ENCODE data around the gene IGF2BP2.

DNA sequence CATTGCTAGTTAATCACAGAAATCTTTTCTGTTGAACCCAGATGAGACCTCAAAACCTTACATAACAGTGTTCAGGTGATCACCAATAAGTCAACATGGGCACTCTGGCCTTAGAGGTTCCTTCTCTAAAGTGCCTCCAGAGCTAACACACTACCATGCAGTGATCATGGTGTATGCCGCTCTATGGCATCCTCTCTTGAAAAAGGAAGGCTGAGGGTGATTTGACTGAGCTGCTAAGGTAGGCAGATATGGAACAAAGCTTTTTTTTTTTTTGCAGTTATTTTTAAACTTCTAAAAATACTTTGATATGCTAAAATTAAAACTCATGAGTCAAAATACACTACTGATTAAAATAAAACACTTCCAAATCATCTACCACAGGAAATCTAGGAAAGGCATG is 46.0 kb downstream of the IGF2BP2 start:
- TF ChIP-seq, protein P1, sequence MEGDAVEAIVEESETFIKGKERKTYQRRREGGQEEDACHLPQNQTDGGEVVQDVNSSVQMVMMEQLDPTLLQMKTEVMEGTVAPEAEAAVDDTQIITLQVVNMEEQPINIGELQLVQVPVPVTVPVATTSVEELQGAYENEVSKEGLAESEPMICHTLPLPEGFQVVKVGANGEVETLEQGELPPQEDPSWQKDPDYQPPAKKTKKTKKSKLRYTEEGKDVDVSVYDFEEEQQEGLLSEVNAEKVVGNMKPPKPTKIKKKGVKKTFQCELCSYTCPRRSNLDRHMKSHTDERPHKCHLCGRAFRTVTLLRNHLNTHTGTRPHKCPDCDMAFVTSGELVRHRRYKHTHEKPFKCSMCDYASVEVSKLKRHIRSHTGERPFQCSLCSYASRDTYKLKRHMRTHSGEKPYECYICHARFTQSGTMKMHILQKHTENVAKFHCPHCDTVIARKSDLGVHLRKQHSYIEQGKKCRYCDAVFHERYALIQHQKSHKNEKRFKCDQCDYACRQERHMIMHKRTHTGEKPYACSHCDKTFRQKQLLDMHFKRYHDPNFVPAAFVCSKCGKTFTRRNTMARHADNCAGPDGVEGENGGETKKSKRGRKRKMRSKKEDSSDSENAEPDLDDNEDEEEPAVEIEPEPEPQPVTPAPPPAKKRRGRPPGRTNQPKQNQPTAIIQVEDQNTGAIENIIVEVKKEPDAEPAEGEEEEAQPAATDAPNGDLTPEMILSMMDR (conservative IDR thresholded peaks at IDR 0.05) = no peak
- no peak for TF ChIP-seq ZFX (IDR thresholded peaks at IDR 0.05)
